ENCODE measurements around the gene TPPP. TPM values are rescaled to one million over a fixed set of nuclear protein-coding genes. Genes with fewer than 3 reads are reported as not detected.

Gene TPPP
- total and polyA plus RNA-seq, 2 of the 13 experiments (the other 11 are each of a cell fraction or from before 2014, with no cell fraction given), result 0.07 TPM; not detected in 1

DNA sequence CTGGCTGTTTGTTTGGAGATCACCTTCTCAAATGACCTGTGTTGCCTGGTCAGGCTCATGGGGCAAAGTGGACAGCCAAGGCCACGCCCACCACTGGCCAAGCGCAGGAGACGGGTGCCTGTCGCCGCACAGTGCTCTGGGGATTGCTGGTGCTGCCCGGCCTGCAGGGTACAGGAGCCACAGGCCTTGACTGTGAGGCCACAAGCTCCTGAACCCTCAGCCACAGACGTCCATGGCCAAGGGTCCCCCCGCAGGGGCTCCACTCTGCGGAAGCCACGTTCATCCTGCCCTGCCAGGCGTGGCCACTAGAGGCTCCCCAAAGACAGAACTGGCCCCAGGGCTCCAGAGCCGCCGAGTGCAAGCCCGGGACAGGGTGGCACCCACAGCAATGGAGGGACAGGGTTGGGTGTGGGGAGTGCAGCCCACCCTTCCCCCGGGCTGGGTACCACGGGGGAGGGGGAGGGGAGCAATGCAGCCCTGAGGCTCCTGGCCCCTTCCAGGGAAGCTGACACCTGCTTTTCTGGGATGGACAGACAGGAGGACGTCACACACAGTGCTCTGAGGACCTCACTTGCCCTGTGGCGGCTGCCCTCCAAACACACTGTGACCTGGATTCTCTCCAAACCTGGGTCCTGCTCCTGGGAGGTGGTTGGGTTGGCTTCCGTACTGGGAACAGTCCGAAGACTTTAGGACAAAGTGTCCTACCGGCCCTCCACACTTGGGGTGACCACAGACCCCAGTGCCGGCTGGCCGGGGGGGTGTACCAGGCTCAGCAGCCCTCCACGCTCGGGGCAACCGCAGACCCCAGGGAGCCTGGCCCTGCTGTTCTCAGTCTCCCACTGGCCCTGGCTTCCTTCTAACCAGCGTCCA is 21.5 kb downstream of the TPPP start (continued):
- no peak for TF ChIP-seq ATF7 (IDR thresholded peaks at IDR 0.05)
- peak; percentile 24; the same call in 1 of the 2 replicates for TF ChIP-seq ATF7 (CRISPR knock-in tag; IDR thresholded peaks at IDR 0.05)
- no peak for TF ChIP-seq ZNF570 (CRISPR knock-in tag; IDR thresholded peaks at IDR 0.05; ENCODE audit: borderline replicate concordance)
- TF ChIP-seq SALL1 (CRISPR knock-in tag; IDR thresholded peaks at IDR 0.05), result peak; percentile 47; the same call in 1 of the 2 replicates
- 0 out of 2 replicates have a peak, but pooled peaks have one; percentile 52 for TF ChIP-seq CBFB (CRISPR knock-in tag; IDR thresholded peaks at IDR 0.05)
- TF ChIP-seq ZNF607 (CRISPR knock-in tag; IDR thresholded peaks at IDR 0.05; ENCODE audit: borderline replicate concordance), result peak; percentile 25; the same call in 1 of the 2 replicates
- TF ChIP-seq ZNF782 (CRISPR knock-in tag; IDR thresholded peaks at IDR 0.05; ENCODE audit: borderline replicate concordance), result no peak
- peak; percentile 67; the same call in 1 of the 2 replicates for TF ChIP-seq HNRNPL (IDR thresholded peaks at IDR 0.05; ENCODE audit: low read depth, low read length)
- TF ChIP-seq ZNF800 (CRISPR knock-in tag; IDR thresholded peaks at IDR 0.05), result 0 out of 2 replicates have a peak, but pooled peaks have one; percentile 43
- TF ChIP-seq AGO1 (IDR thresholded peaks at IDR 0.05; ENCODE audit: low read depth, low read length, poor library complexity, severe bottlenecking), result peak; percentile 92
- no peak for TF ChIP-seq HNF4G (IDR thresholded peaks at IDR 0.05; ENCODE audit: borderline replicate concordance, low read depth, low read length)
- TF ChIP-seq HNF4G (CRISPR knock-in tag; IDR thresholded peaks at IDR 0.05; ENCODE audit: borderline replicate concordance, low read depth), result no peak
- peak; percentile 31; the same call in 1 of the 2 replicates for TF ChIP-seq BORCS8-MEF2B (CRISPR knock-in tag; IDR thresholded peaks at IDR 0.05)
- TF ChIP-seq KDM6A (CRISPR knock-in tag; IDR thresholded peaks at IDR 0.05; ENCODE audit: low read depth), result no peak
- peak; percentile 69 for TF ChIP-seq ZNF687 (CRISPR knock-in tag; IDR thresholded peaks at IDR 0.05)
- TF ChIP-seq ZNF784 (CRISPR knock-in tag; IDR thresholded peaks at IDR 0.05; ENCODE audit: borderline replicate concordance), result no peak
- no peak for TF ChIP-seq GATA4 (IDR thresholded peaks at IDR 0.05; ENCODE audit: borderline replicate concordance, low read depth)
- peak; percentile 59 for TF ChIP-seq HNRNPLL (IDR thresholded peaks at IDR 0.05; ENCODE audit: low read depth, low read length, poor library complexity, severe bottlenecking)
- peak; percentile 99 for TF ChIP-seq AKAP8 (CRISPR knock-in tag; IDR thresholded peaks at IDR 0.05)

All from HepG2 (cell line).